ENCODE results near the gene TBL1Y. TPM values are rescaled to one million over a fixed set of nuclear protein-coding genes. Genes with fewer than 3 reads are reported as not detected.

The TBL1Y gene
- total and polyA plus RNA-seq, 10 of the 15 experiments (the other 5 are each of a cell fraction or from before 2014, with no cell fraction given): not detected

- FAIRE-seq: no peak
Observed at GRCh38 chrY:6931779-6932396, 21.4 kb downstream of the TBL1Y start.

More at GRCh38 chrY:6931779-6932396, 21.4 kb downstream of the TBL1Y start:
- Histone ChIP-seq H3K27ac (ENCODE audit: control insufficient read depth, insufficient read depth) (no peak overlapping the region), H4K20me1 (ENCODE audit: control insufficient read depth, insufficient read depth) (no peaks in the 10 kb centered on the region), H3K4me1 (ENCODE audit: control insufficient read depth, insufficient read depth, low read length) (no peaks in the 10 kb centered on the region), H3K27me3 (replicated peaks in 1 of 2; ENCODE audit: control insufficient read depth in 2 of 2, insufficient read depth in 2 of 2, low read length in 1 of 2) (no peaks in the 10 kb centered on the region), H3K4me3 (no peak overlapping the region), H2AFZ (ENCODE audit: control insufficient read depth, low read depth, low read length) (no peak overlapping the region), H3K79me2 (ENCODE audit: control insufficient read depth, insufficient read depth, low read length) (no peaks in the 10 kb centered on the region), H3K4me2 (ENCODE audit: control insufficient read depth, insufficient read depth) (no peak overlapping the region), H3K9ac (ENCODE audit: control insufficient read depth, insufficient read depth, low read length) (no peak overlapping the region), H3K9me3 (replicated peaks; ENCODE audit: control insufficient read depth, insufficient read depth, low read length) (no peaks in the 10 kb centered on the region), H3K36me3 (ENCODE audit: control insufficient read depth in 2 of 2, insufficient read depth in 2 of 2, low read length in 1 of 2) (no peaks in the 10 kb centered on the region)
- no peak for ATAC-seq
- POLR2A ChIA-PET: no interaction called here
- DNase-seq (ENCODE audit: low read depth, low spot score): no peak
- intact Hi-C loops (cut with micrococcal nuclease; ENCODE audit: unreplicated experiment): no loop called here
- SMC1A ChIA-PET (ENCODE audit: uncharacterized antibody, unreplicated experiment): no interaction called here
- RAD21 ChIA-PET (ENCODE audit: unreplicated experiment): no interaction called here
- in situ Hi-C loops (cut with MboI): no loop called here
- CTCF ChIA-PET: no interaction called here
- TF ChIP-seq, protein P1, sequence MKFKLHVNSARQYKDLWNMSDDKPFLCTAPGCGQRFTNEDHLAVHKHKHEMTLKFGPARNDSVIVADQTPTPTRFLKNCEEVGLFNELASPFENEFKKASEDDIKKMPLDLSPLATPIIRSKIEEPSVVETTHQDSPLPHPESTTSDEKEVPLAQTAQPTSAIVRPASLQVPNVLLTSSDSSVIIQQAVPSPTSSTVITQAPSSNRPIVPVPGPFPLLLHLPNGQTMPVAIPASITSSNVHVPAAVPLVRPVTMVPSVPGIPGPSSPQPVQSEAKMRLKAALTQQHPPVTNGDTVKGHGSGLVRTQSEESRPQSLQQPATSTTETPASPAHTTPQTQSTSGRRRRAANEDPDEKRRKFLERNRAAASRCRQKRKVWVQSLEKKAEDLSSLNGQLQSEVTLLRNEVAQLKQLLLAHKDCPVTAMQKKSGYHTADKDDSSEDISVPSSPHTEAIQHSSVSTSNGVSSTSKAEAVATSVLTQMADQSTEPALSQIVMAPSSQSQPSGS (IDR thresholded peaks at IDR 0.05; ENCODE audit: low read length): no peak
- TF ChIP-seq, protein P2, sequence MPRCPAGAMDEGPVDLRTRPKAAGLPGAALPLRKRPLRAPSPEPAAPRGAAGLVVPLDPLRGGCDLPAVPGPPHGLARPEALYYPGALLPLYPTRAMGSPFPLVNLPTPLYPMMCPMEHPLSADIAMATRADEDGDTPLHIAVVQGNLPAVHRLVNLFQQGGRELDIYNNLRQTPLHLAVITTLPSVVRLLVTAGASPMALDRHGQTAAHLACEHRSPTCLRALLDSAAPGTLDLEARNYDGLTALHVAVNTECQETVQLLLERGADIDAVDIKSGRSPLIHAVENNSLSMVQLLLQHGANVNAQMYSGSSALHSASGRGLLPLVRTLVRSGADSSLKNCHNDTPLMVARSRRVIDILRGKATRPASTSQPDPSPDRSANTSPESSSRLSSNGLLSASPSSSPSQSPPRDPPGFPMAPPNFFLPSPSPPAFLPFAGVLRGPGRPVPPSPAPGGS (IDR thresholded peaks at IDR 0.05; ENCODE audit: borderline replicate concordance, insufficient read depth, low read depth, low read length, poor library complexity, severe bottlenecking): no peak
- TF ChIP-seq PBX3 (IDR thresholded peaks at IDR 0.05; ENCODE audit: insufficient replicate concordance, low read depth, low read length) (no peak), BMI1 (IDR thresholded peaks at IDR 0.05; ENCODE audit: borderline replicate concordance) (no peak), MAX (IDR thresholded peaks at IDR 0.05; ENCODE audit: low read depth, low read length) (no peak), ATF3 (IDR thresholded peaks at IDR 0.05; ENCODE audit: borderline replicate concordance, extremely low read depth, low read depth, low read length) (no peak), CTCF (IDR thresholded peaks at IDR 0.05 in 2 of 3, conservative IDR thresholded peaks at IDR 0.05 in 1 of 3; ENCODE audit: control insufficient read depth in 2 of 3, extremely low read depth in 1 of 3, insufficient read depth in 1 of 3, low read depth in 3 of 3, low read length in 3 of 3) (no peak)
- no CpG with 5 or more reads among the region's 4 CpGs for WGBS (ENCODE audit: insufficient coverage, insufficient replicate concordance, low lambda C conversion rate, missing lambda C conversion rate)
- BruUV-seq (replicated peaks): no TSS peak

Data from GM12878 (cell line).